Measurements from ENCODE around the gene ROBO2.

Gene ROBO2

DNA sequence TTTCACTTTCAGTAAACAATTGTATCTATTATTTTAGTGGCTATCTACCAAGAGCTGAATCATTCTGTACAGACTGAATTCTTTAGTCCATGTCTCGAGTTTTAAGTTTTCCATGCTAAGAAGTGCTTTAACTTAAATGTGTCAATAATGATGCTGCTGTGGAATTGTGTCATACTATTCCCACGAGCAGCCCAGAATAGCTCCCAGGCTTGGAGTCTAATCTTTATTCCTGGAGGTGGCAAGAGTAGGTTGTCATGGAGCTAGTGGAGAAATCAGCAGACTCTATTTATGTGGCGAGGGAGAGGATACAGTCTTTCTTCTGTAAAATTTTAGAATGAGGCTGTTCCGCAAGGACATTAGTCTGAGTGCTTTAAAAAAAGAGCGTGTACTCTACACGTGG lies 207.2 kb downstream of the ROBO2 start:
- DNase-seq (ENCODE audit: extremely low spot score, insufficient read length, low read depth): no peak
- no peak for FAIRE-seq

- FAIRE-seq (no peak), DNase-seq (ENCODE audit: extremely low spot score, insufficient read length, low read depth) (no peak)
Measured at GRCh38 chr3:77247817-77248216, 207.9 kb downstream of the ROBO2 start.

GRCh38 chr3:77248420-77248819 lies 208.5 kb downstream of the ROBO2 start:
- FAIRE-seq (no peak), DNase-seq (ENCODE audit: extremely low spot score, insufficient read length, low read depth) (no peak)

DNA sequence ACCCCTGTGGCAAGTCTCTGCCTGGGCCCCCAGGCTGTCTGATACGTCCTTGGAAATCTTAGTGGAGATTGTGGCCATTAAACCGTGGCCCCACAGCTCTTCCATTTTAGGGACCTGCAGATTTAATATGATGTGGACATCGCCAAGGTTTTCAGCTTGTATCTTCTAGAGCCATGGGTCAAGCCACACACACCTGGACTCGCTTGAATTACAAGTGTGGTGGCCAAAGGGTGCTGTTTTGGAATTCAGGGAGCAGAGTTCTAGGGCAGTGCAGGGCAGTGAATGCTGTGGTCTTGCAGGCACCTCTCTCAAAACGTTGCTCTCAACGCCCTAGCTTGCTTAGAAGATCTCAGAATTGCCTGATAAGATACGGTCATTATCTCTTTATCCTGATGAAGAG lies 211.2 kb downstream of the ROBO2 start:
- no peak for FAIRE-seq
- no peak for DNase-seq (ENCODE audit: extremely low spot score, insufficient read length, low read depth)

- FAIRE-seq (no peak), DNase-seq (ENCODE audit: extremely low spot score, insufficient read length, low read depth) (no peak)
Measured at GRCh38 chr3:77254967-77255831, 215.3 kb downstream of the ROBO2 start.

DNA sequence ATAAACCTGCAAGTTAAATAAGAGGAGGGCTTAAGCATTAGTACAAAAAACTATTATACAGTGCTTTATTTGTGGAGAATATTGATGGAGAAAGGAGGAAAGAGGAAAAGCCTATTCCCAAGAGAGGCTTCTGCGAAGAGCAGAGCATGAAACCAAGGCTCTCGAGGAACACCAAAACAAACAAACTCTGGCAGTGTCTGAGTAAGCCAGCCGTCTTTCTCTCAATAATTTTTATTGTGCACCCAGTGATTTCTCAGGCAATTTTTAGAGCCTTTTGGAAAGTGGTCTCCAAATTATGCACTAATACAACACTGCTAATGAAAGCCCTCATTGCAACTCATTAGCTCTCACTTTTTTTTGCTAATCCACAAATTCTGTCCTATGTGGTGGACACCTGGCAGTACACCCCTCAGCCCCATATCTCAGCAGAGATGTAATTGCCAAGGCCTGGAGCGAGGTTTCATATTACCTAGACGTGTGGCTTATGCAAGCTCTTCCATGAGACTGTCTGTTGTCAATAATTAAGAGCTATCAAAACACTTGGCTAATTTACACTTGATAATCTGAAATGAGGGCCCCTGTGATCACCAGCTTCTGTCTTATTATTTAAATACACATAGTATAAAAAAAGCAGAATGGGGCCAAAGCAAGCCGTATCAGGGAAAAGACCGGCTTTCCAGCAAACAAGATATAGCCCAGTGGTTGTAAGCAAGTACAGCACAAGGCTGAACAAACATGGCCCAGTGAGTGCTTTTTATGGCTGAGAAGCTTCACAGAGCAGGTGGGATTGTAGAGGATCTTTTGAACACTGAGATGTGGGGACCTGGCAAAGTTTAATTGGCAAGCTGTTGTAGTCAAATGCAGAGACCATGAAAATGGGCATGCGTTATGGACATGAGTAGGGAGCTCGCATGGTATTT lies 216.9 kb downstream of the ROBO2 start:
- no peak for FAIRE-seq
- DNase-seq (ENCODE audit: extremely low spot score, insufficient read length, low read depth): no peak

DNA sequence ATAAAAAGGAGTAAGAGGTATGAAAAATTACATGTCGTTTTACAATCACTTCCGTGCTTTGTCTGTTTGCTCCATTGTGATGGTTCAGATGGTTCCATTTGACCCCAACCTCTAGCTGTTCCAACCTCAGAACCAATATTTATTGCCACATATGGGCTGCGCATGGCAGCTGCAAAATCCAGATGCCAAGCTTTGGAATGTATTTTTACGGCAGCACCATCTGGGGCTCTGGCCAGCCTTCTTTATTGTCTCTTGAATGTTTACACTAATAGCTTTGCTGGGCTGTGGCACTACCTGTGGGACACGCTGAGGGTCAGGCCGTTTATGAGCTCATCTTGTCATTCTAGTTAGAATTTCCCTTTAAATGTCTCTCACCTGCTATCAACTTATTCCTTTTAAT lies 219.8 kb downstream of the ROBO2 start:
- FAIRE-seq (no peak), DNase-seq (ENCODE audit: extremely low spot score, insufficient read length, low read depth) (no peak)

- FAIRE-seq (no peak), DNase-seq (ENCODE audit: extremely low spot score, insufficient read length, low read depth) (no peak)
Measured at GRCh38 chr3:77262361-77262760, 222.5 kb downstream of the ROBO2 start.

DNA sequence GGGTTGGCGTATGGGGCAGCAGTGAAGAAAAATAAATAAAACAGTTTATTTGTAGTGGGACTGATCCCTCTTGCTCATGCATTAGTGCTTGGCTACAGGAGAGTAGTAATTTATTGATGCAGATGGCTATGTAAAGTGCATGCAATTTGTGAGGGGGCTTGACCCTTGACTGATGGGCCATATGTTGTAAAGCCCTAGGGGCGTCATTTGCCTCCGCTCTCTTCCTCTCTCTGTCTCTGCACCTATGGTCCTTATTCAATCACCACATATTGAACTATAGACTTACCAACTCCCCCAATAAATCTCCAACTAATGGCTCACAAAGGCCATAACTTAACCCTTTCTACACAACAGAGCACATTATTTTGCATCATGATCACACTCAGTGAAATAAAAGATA lies 227.7 kb downstream of the ROBO2 start:
- no peak for DNase-seq (ENCODE audit: extremely low spot score, insufficient read length, low read depth)
- no peak for FAIRE-seq

DNA sequence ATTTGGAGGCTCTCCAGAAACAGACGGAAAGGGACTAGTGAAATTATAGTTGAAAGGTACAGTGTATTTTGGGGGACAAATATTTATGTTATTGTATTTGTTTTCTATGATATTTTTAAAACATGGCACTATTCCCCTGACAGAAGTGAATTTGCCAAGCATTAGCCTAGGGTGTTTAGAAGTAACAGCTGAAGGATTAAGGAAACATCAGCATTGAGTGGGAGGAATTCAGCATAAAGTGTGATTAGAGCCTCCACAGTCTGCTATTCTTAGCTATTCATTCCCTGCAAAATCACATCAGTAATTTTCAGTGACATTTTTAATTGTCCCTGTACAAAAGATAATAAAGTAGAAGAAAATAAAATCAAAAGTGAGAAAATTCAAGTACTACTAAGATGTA lies 231.4 kb downstream of the ROBO2 start:
- DNase-seq (ENCODE audit: extremely low spot score, insufficient read length, low read depth): no peak
- no peak for FAIRE-seq

DNA sequence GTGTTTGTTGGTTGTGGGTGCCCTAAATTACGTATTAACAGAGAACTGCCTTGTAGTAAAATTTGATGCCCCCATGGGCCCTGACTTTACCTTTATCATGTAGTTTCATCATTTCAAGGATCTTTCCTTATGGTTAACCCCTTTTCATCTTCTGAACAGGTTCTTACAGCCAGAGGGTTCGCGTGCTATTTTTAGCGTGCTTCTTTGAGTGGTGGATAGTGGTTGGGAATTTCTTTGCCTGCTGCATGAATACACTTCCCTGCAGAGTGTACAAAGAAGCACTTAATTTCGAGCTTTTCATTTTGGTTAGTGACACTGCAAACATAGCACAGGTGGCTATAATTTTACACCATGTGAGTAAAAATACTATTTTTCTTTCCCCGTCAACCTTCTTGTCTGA lies 231.8 kb downstream of the ROBO2 start:
- FAIRE-seq (no peak), DNase-seq (ENCODE audit: extremely low spot score, insufficient read length, low read depth) (no peak)

DNA sequence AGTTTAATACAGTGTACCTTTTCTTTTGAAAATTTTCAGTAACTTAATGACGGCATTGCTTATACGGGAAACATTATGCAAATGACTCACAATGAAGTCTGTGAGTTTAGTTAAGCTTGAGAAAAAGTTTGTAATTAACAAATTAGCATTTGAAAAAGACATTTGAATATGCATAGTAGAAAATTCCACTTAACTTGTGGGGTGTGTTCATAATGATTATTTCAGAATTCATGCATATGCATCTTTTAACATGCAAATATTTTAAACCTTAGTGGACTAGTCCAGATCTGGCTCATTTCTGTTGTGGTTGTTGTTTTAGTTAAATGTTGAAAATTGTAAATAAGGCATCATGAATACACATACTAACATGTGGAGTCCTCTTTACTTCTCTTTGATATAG lies 239.4 kb downstream of the ROBO2 start:
- FAIRE-seq (no peak), DNase-seq (ENCODE audit: extremely low spot score, insufficient read length, low read depth) (no peak)

- no peak for FAIRE-seq
- no peak for DNase-seq (ENCODE audit: extremely low spot score, insufficient read length, low read depth)
Measured at GRCh38 chr3:77281721-77282120, 241.8 kb downstream of the ROBO2 start.

DNA sequence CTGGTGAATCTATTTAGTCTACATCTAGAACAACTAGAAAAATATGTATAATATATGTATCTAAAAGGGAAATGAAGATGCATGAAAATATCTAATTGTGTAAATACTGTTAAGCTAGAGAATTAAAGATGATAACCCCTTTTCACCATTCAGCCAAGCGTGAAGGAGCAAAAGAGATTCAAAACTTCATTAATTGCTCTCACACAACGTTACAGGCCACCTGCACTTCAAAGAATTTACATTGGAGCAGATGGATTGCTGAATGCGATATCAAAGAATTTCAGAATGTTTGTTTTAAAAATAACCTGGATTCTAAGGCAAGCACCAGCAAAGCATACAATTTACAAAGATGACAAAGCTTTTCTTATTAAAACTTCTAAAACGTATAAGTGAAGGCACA lies 243.2 kb downstream of the ROBO2 start:
- FAIRE-seq (no peak), DNase-seq (ENCODE audit: extremely low spot score, insufficient read length, low read depth) (no peak)

DNA sequence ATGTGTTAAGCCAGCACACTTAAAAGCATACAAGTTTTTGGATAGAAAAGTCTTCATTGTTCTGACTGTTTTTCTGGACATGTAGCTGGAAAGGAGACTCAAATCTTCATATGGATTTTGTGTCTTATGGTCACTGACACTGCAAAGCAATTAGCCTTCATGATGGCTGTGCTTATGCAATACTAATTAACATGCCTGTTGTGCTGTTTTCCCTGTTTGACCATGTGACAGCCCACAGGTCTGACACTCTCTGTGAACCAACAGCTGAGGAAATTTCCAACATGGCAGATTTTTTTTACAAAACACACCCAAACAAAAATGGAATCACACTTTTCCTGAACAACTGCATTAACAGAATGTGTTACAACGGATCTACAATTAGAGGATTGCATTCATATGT lies 248.4 kb downstream of the ROBO2 start:
- no peak for FAIRE-seq

GRCh38 chr3:77296527-77296926 lies 256.6 kb downstream of the ROBO2 start:
- FAIRE-seq (no peak), DNase-seq (ENCODE audit: extremely low spot score, insufficient read length, low read depth) (no peak)

More for the DNA sequence above, 248.4 kb downstream of the ROBO2 start:
- DNase-seq (ENCODE audit: extremely low spot score, insufficient read length, low read depth): no peak

DNA sequence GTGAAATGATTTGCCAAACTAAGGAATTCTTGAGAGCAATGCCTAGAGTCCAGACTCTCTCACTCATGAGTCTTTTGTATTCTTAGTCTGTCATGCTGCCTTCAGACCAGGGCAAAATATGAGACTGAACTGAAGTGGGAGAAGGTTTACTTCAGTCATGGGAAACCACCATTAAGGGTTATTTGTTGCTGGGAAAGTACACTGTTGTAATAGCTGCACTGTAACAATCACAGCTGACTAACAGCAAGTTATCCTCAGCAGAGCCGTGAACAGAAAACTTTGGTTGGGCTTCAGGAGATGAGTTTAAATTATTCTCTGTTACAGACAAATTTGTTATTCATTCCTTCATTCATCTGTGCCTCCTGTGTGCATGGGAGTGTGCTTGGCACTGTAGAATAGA lies 258.5 kb downstream of the ROBO2 start:
- DNase-seq (ENCODE audit: extremely low spot score, insufficient read length, low read depth) (no peak), FAIRE-seq (no peak)

- DNase-seq (ENCODE audit: extremely low spot score, insufficient read length, low read depth) (no peak), FAIRE-seq (no peak)
Measured at GRCh38 chr3:77303955-77304699, 264.2 kb downstream of the ROBO2 start.

DNA sequence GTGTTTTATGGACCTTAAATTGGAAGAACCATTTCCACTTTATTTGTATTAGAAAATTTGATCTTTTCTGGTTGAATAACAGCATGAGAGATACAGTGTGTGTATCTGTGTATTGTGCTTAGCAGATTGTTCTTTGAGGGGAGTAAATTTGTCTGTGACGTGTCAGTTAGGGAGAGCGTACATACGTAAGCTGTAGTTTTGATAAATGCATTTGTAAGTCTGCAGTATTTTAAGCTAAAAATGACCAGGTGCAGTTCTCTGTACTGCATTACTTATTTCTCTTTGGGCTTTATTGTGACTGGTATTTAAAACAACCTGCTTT lies 264.8 kb downstream of the ROBO2 start:
- FAIRE-seq (no peak), DNase-seq (ENCODE audit: extremely low spot score, insufficient read length, low read depth) (no peak)

DNA sequence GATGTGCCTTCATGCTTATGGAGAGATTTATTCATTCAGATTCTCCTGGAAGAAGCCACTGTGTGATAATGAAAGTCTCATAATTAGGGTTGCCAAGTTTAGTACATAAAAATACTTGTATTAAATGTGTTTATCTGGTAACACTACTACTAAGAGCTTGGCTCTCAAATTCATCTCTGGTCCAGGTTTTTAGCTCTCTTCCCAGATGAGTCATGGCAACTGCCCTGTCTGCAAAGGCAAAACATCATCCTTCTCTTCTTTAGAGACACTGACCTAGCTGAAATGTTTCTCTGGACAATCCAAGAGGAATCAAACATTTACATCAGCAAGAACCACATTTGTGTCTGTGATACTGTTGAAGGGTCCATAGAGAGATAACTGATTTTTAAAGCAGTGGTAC lies 269.6 kb downstream of the ROBO2 start:
- DNase-seq (ENCODE audit: extremely low spot score, insufficient read length, low read depth) (no peak), FAIRE-seq (no peak)

- no peak for FAIRE-seq
- no peak for DNase-seq (ENCODE audit: extremely low spot score, insufficient read length, low read depth)
Measured at GRCh38 chr3:77313843-77314242, 273.9 kb downstream of the ROBO2 start.
